K562 (cell line): ENCODE data around the gene NLK. TPM values are rescaled to one million over a fixed set of nuclear protein-coding genes. Genes with fewer than 3 reads are reported as not detected.

Experiments used
- ARID1B ChIP-seq: fragments of 450-650 bp; IDR thresholded peaks from 2 replicates; pipeline ENCODE4 v1.6.1; 2016; ENCODE audit warnings: antibody characterized with exemption, mild to moderate bottlenecking, inconsistent platforms
- CREBBP ChIP-seq: IDR thresholded peaks from one replicate; pipeline ENCODE4 v1.6.1; 2012; ENCODE audit warnings: low read depth, mild to moderate bottlenecking, control low read depth, inconsistent platforms, low read length
- CTBP1 ChIP-seq: fragments of 450-650 bp; IDR thresholded peaks from 2 replicates; pipeline ENCODE4 v1.6.1; 2016; ENCODE audit warnings: borderline replicate concordance
- HINFP ChIP-seq: fragments of 450-650 bp; conservative IDR thresholded peaks from 2 replicates; pipeline ENCODE4 v1.6.1; 2016; ENCODE audit warnings: missing genetic modification characterization, low read depth, mild to moderate bottlenecking, control low read depth, missing compliant biosample characterization
- KAT7 ChIP-seq: sonication (generic); formaldehyde crosslinking; IDR thresholded peaks from 2 replicates; pipeline ENCODE4 v1.8.0; 2022; ENCODE audit warnings: missing genetic modification reagents, mild to moderate bottlenecking, borderline replicate concordance
- KLF10 ChIP-seq: fragments of 250-450 bp; sonication (Bioruptor Pico); IDR thresholded peaks from 2 replicates; pipeline ENCODE4 v1.6.1; 2021; ENCODE audit warnings: matching md5 sums
- NCOR1 ChIP-seq: fragments of 450-650 bp; IDR thresholded peaks from 2 replicates; pipeline ENCODE4 v1.6.1; 2016; ENCODE audit warnings: mild to moderate bottlenecking, moderate library complexity
- NFE2 ChIP-seq: IDR thresholded peaks from 2 replicates; pipeline ENCODE4 v1.6.1; 2014; ENCODE audit warnings: antibody characterized with exemption, low read depth
- NFRKB ChIP-seq: fragments of 450-650 bp; IDR thresholded peaks from 2 replicates; pipeline ENCODE4 v1.6.1; 2016; ENCODE audit warnings: low read depth
- PHB2 ChIP-seq: fragments of 450-650 bp; IDR thresholded peaks from 2 replicates; pipeline ENCODE4 v1.6.1; 2017; ENCODE audit warnings: low read depth
- POLR2B ChIP-seq: fragments of 450-650 bp; IDR thresholded peaks from 2 replicates; pipeline ENCODE4 v1.6.1; 2018; ENCODE audit warnings: low read depth; ENCODE audit not compliant: partially characterized antibody
- PREB ChIP-seq: sonication (generic); formaldehyde crosslinking; IDR thresholded peaks from 2 replicates; pipeline ENCODE4 v1.8.1; 2023; ENCODE audit warnings: mild to moderate bottlenecking, missing genetic modification reagents
- REST ChIP-seq, 2 experiments: fragments of 450-650 bp; formaldehyde crosslinking in 1 of 2; IDR thresholded peaks; 2 replicates each; pipeline versions ENCODE4 v1.4.0 to v1.6.1; 2014 to 2020; ENCODE audit warnings: mild to moderate bottlenecking in 2 of 2, borderline replicate concordance in 1 of 2, low read depth in 1 of 2
- TEAD1 ChIP-seq, 2 experiments: fragments of 450-650 bp in 1 of 2; sonication (generic) in 1 of 2; formaldehyde crosslinking; IDR thresholded peaks; 2 replicates each; pipeline versions ENCODE4 v1.4.0 to v1.8.0; 2020 to 2022; ENCODE audit warnings: mild to moderate bottlenecking in 2 of 2, missing genetic modification reagents in 1 of 2
- ZBTB34 ChIP-seq: fragments of 250-450 bp; sonication (Bioruptor Pico); IDR thresholded peaks from 2 replicates; pipeline ENCODE4 v1.8.0; 2021; ENCODE audit warnings: mild to moderate bottlenecking, moderate library complexity
- ZNF239 ChIP-seq: fragments of 250-450 bp; sonication (Bioruptor Pico); IDR thresholded peaks from 2 replicates; pipeline ENCODE4 v1.4.0; 2020; ENCODE audit warnings: mild to moderate bottlenecking
- polyA plus RNA-seq, 8 experiments: library from polyadenylated mRNA; depleted of rRNA in 4 of 8; stranded (reverse) in 5 of 8; unstranded in 3 of 8; fragments of >200 nt; fragmentation: Nextera tagmentation in 2 of 8; fragmentation: Illumina TruSeq in 1 of 8; extraction: Ambion mirVana in 2 of 8; extraction: Trizol in 1 of 8; gene quantifications; 2 replicates each; pipeline versions ENCODE4 v1.2.1 to v1.2.3, GENCODE V29; 2011 to 2014; ENCODE audit warnings: inconsistent platforms in 1 of 8, missing spikeins in 1 of 8
- total RNA-seq, 7 experiments: library from RNA; depleted of rRNA in 6 of 7; stranded (reverse); fragments of >200 nt in 6 of 7; fragmentation: Illumina TruSeq in 2 of 7; extraction: Trizol in 2 of 7; gene quantifications; 2 replicates each; pipeline versions ENCODE4 v1.2.1 to v1.2.3, GENCODE V29; 2011 to 2021; ENCODE audit warnings: low replicate concordance in 1 of 7

The NLK gene
- total and polyA plus RNA-seq, 9 of the 15 experiments (the other 6 are each of a cell fraction or from before 2014, with no cell fraction given) = 10.9 to 59.6 (median 26.7) TPM

- TF ChIP-seq ZNF239 = 0 out of 2 replicates have a peak, but pooled peaks have one; percentile 5
- no peak for TF ChIP-seq ZBTB34 (CRISPR knock-in tag)
- TF ChIP-seq NFRKB = no peak
- no peak for TF ChIP-seq PREB (CRISPR knock-in tag)
- TF ChIP-seq NCOR1 = no peak
- peak; percentile 100 for TF ChIP-seq REST (IDR thresholded peaks at IDR 0.05; ENCODE audit: borderline replicate concordance)
- TF ChIP-seq REST (CRISPR knock-in tag; IDR thresholded peaks at IDR 0.05; ENCODE audit: low read depth) = peak; percentile 98
- peak; percentile 25; the same call in 1 of the 2 replicates for TF ChIP-seq CTBP1
- TF ChIP-seq CREBBP = no peak
- no peak for TF ChIP-seq POLR2B
- no peak for TF ChIP-seq KAT7
- TF ChIP-seq PHB2 = no peak
- TF ChIP-seq NFE2 = no peak
- no peak for TF ChIP-seq KLF10 (CRISPR knock-in tag)
- no peak for TF ChIP-seq ARID1B
- peak; percentile 49; the same call in 1 of the 2 replicates for TF ChIP-seq HINFP
- TF ChIP-seq TEAD1 (CRISPR knock-in tag; IDR thresholded peaks at IDR 0.05) = no peak
Observed at GRCh38 chr17:28008513-28008912, 34.0 kb upstream of the NLK start (continued).
